ENCODE measurements around the gene TKT. TPM values are rescaled to one million over a fixed set of nuclear protein-coding genes. Genes with fewer than 3 reads are reported as not detected.
"Not testable (repeated sequence)": the region's sequence is repeated elsewhere in the genome, so short reads cannot be mapped to it uniquely, and the experiment has no call there.

Gene TKT
- total RNA-seq, 1 experiment from 2014 or later = 864 TPM

GRCh38 chr3:53260286-53260785 is 4.5 kb upstream of the TKT start:
- no peak for DNase-seq (ENCODE audit: low spot score)

GRCh38 chr3:53259427-53260259 is 3.8 kb upstream of the TKT start:
- no peak for DNase-seq (ENCODE audit: low spot score)

DNA sequence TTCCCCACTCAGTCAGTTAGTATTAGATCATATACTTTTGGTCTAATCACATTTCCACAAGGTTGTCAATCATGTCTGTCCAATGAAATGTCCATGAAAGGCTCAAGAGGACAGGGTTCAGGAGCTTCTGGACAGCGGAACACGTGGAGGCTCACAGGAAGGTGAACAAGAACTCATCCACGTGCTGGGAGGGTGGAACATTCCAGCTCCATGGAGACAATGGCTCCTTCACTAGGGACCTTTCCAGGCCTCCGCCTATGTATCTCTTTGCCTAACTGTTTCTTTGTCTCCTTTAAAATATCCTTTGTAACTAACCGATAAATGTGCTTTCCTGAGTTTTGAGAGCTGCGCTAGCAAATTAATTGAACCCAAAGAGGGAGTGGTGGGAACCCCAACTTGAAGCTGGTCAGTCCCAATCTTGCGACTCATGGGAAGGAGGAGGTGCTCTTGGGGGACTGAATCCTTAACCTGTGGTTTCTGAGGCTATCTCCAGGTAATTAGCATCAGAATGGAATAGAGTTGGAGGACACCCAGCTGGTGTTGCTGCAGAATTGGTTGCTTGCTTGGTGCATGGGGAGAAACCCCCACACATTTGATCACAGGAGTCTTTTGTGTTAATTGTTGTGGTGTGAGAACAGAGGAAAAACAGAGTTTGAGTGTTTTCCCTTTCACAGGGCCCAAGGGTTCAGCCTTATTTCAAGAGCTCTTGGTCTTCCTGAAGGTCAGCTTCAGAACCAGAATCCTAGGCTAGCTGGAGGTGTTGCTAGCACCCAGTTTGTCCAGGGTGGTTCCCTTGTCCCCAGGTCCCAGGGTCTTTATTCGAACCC is 3.0 kb upstream of the TKT start:
- DNase-seq (ENCODE audit: low spot score) = no peak

DNA sequence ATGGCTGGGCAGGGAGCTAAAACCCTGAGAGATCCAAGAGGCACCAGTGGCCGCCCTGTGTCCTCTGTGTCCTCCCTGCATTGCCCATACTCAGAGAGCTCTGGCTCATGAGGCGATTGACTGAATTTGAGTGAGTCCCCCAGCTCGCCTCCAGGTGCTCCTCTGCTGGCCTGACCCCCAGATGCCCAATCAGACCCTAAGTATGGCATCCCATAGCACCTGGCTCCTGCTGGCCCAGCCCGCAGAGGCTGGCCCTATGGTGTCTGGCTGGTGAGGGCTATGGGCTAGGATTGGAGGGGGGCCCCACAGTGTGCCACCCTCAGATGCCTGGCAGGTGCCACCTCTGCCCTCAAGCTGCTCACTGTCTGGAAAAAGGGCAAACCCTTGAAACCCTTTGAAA is 1.6 kb upstream of the TKT start:
- no peak for DNase-seq (ENCODE audit: low spot score)

DNA sequence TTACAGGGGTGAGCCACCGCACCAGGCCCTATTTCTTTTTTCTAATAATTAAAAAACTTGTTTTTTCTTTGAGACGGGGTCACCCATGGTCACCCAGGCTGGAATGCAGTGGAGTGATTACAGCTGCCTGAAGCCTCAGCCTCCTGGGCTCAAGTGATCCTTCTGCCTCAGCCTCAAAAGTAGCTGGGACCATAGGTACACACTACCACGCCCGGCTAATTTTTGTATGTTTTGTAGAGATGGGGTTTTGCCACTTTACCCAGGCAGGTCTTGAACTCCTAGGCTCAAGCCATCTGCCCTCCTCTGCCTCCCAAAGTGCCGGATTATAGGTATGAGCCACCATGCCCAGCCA is 858 bp upstream of the TKT start:
- DNase-seq (ENCODE audit: low spot score) = no peak

DNA sequence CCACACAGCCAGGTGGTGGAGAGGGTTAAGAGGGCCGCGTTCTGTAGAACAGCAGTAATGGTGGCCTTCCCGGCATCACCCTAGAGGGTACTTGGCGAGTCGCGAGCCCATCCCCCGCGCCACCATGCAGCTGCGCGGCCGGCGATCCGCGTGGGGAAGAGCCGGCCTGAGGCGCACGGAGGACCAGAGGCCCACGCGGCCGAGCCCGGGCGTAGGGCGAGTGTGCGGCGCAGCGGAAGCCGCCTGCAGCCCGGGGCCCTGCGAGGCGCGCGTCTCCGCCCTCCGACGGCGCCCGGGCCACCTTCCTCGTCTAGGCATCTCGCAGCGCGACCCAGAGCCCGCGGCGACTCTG is 423 bp downstream of the TKT start:
- DNase-seq (ENCODE audit: low spot score) = no peak

GRCh38 chr3:53254509-53255422 is 1.1 kb downstream of the TKT start:
- peak; percentile 67 for DNase-seq (ENCODE audit: low spot score)

DNA sequence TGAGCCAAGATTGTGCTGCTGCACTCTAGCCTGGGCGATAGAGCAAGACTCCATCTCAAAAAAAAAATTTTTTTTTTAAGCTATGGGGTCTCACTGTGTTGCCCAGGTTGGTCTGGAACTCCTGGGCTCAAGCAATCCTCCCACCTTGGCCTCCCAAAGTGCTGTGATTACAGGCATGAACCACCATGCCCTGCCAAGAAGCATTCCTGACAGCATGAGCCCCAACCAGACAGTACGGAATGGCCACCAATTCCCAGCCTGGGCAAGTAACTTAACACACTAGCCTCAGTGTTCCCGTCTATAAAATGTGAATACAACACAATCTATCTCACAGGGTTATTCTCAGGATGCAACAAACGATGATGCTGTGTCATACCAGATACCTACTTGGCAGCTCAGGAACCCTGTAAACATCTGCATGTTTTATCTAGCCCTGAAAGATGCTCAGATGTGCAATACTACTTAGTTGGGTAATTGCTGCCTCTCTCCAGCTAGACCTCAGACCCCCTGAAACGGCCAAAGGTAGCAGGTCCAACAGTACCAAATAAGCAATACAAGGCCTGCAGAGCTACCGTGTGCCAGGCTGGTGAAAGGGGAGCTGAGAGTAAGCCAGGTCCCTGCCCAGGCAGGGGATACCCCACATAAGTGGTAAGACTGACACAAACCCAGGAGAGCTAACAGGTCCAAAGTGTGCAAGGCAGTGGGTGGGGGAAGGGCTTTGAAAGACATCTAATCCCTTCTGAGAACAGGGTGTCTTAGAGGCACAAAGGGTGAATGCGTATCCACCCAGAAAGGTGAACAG is 1.9 kb downstream of the TKT start:
- no peak for DNase-seq (ENCODE audit: low spot score)

DNA sequence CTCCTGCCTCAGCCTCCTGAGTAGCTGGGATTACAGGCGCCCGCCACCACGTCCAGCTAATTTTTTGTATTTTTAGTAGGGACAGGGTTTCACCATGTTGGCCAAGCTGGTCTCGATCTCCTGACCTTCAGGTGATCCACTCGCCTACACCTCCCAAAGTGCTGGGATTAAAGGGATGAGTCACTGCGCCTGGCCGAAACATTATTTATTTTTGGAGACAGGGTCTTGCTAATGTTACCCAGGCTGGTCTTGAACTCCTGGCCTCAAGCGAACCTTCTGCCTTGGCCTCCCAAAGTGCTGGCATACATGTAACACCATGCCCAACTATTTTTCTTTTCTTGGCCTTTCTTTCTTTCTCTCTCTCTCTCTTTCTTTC is 2.9 kb downstream of the TKT start:
- DNase-seq (ENCODE audit: low spot score) = not testable (repeated sequence)

DNA sequence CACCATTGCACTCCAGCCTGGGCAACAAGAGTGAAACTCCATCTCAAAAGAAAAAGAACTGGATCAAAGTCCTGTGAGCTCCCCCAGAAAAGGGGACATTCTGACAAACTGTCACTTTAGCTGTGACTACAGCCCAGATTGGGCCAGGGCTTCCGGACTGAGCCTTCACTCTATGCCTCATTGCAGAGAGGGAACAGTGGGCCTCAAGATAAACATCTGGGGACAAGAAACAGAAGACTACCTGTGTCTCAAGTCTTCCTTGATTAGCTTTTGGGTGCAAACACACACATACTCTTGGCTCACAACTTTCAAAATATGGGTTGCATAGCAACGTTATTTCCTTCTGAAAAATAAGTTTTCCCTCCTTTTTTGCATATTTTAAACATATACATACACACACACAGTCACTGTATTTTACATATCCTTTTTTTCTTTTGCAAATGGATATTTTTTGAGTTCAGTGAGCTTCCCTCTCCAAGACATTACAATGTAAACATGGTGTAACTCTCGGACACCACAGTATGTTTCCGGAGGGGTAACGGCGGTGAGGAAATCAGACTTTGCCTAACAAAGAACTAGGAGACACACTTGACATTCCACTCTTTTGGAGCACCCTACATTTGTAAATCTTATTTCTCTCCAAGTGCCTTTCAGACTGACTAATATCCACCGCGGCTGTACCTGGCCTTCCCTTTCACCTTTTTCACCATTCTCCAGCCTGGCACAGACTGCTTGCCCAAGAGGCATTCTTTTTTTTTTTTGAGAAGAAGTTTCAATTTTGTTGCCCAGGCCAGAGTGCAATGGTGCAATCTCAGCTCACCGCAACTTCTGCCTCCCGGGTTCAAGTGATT is 3.5 kb downstream of the TKT start:
- DNase-seq (ENCODE audit: low spot score) = no peak

GRCh38 chr3:53250881-53251605 is 4.8 kb downstream of the TKT start:
- no peak for DNase-seq (ENCODE audit: low spot score)

DNA sequence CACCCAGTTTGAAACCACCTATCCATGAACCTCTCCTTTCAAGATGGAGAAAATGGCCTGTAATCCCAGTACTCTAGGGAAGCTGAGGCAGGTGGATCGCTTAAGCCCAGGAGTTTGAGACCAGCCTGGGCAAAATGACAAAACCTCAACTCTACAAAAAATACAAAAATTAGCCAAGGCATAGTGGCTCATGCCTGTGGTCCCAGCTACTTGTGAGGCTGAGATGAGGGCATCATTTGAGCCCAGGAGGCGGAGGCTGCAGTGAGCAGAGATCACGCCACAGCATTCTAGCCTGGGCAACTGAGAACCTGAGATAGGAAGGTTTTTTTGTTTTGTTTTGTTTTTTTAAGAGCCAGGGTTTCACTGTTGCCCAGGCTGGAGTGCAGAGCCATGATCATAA is 5.4 kb downstream of the TKT start:
- no peak for DNase-seq (ENCODE audit: low spot score)

DNA sequence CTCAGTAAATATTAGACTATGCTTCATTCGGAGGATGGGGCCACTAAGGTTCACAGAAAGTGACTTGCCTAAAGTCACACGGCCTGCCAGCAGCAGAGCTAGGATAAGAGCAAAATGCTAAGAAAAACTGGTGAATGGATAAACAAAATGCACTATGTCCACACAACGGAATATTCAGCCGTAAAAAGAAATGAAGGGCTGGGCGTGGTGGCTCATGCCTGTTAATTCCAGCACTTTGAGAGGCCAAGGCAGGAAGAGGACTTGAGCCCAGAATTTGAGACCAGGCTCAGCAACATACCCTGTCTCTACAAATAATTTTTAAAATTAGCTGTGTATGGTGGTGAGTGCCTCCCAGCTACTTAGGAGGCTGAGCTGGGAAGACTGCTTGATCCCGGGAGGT is 7.7 kb downstream of the TKT start:
- no peak for DNase-seq (ENCODE audit: low spot score)

DNA sequence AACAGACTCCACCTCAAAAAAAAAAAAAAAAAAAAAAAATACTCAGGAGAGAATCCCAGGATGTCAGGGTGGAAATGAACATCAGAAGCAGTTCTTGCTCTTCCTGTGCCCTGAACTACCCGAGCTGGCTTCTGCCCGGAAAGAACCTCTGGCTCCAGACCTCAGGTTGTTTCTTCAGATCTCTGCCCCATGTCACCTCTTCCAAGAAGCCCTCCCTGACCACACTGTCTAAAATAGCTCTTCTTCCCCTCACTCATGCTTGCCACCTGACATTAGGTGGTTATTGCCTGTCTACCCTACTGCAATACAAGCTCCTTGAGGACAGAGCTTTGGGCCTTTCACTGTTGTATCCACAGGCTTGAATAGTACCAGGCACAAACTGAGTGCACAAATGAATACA is 8.2 kb downstream of the TKT start:
- no peak for DNase-seq (ENCODE audit: low spot score)

DNA sequence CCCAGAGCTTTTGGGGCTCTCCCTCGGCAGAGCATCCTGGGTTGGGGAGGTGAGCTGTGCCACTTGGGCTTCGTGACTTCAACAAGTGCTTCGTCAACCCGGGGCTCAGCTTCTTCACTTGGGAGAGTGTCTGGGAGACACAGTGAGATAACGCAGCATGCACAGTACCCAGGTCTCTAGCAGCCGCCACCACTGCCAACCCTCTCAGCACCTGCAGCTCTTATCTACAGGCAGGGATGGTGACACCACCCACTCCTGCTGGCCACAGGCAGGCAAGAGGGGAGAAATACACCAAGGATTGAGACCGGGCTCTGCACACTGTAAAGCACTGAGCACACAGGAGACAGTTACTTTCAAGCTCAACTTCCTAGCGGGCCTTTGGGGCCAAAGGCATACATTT is 11.6 kb downstream of the TKT start:
- no peak for DNase-seq (ENCODE audit: low spot score)

GRCh38 chr3:53243785-53244184 is 12.0 kb downstream of the TKT start:
- no peak for DNase-seq (ENCODE audit: low spot score)

DNA sequence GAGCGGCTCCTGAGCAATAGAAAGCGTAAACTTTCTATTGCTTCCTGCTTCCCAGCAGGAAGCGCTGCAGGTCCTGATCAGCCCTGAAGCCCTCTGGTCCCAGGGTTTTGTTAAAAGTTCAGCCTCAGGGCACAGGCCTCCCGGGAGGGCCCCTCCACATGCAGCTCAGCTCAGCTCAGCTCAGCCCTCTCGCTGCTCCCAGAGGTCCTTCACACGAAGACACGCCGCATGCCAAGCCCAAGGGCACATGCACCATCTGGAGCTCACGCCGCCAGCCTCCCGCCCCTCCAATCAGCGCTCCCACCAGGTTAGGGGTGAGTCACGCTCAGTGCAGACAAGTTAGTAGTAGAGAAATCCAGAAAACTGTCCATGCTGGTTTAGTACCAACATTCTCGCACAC is 12.7 kb downstream of the TKT start:
- DNase-seq (ENCODE audit: low spot score) = no peak

GRCh38 chr3:53242642-53243041 is 13.2 kb downstream of the TKT start:
- no peak for DNase-seq (ENCODE audit: low spot score)

DNA sequence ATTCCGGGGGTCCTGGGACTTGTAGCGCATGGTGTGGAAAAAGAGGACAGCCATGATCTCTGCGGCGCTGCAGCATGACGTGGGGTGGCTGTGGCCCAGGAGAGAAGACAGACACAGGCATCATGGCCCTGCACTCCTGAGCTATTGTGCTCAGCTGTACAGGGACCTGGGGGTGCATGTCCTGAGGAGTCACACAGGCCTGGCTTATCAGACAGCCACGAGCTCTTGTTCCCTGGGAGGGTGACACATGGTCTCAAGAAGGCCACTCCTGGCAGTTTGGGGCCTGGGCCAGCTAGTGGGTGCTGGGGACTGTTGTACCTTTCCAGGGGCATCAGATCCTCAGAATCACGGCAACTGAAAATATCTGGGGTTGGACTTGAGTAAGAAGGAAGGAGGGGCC is 13.7 kb downstream of the TKT start:
- no peak for DNase-seq (ENCODE audit: low spot score)
